H1 (cell line): ENCODE measurements around the gene PPID. TPM values are rescaled to one million over a fixed set of nuclear protein-coding genes. Genes with fewer than 3 reads are reported as not detected.

Experiments used
- CBX5 ChIP-seq: fragments of 300-800, 300-1000 bp; sonication (generic); IDR thresholded peaks from 2 replicates; pipeline ENCODE4 v1.7.1; 2016; ENCODE audit warnings: antibody characterized with exemption, low read length, low read depth
- SIX5 ChIP-seq: IDR thresholded peaks from 2 replicates; pipeline ENCODE4 v1.6.1; 2011; ENCODE audit warnings: mild to moderate bottlenecking, low read depth, low read length
- TAF7 ChIP-seq: optimal IDR thresholded peaks from 2 replicates; pipeline ENCODE3; 2011; ENCODE audit warnings: low read depth, mild to moderate bottlenecking, inconsistent platforms, low read length, moderate library complexity, borderline replicate concordance
- TBP ChIP-seq: IDR thresholded peaks from 2 replicates; pipeline ENCODE4 v1.6.1; 2011; ENCODE audit warnings: low read depth, low read length, improper control_type of control experiment
- polyA plus RNA-seq, 7 experiments: library from polyadenylated mRNA; depleted of rRNA in 3 of 7; stranded (reverse) in 5 of 7; unstranded in 2 of 7; fragments of >200 nt in 5 of 7; fragments of 200-250 nt in 2 of 7; gene quantifications; 1 replicate in 5 of 7; 2 replicates in 1 of 7; 4 replicates in 1 of 7; pipeline versions ENCODE4 v1.2.1 to v1.2.3, GENCODE V29; 2011 to 2013; ENCODE audit warnings: missing spikeins in 2 of 7, mixed read lengths in 2 of 7
- total RNA-seq: library from RNA; stranded (reverse); fragmentation: NEBNext Ultra II Directional; extraction: Animal tissue kit (Norgen Biotek cat#: 25700); gene quantifications from 2 replicates; pipeline ENCODE4 v1.2.1, GENCODE V29; 2021

PPID gene
- total and polyA plus RNA-seq, 2 of the 8 experiments (the other 6 are each of a cell fraction or from before 2014, with no cell fraction given), result 20.2 to 53.2 TPM

DNA sequence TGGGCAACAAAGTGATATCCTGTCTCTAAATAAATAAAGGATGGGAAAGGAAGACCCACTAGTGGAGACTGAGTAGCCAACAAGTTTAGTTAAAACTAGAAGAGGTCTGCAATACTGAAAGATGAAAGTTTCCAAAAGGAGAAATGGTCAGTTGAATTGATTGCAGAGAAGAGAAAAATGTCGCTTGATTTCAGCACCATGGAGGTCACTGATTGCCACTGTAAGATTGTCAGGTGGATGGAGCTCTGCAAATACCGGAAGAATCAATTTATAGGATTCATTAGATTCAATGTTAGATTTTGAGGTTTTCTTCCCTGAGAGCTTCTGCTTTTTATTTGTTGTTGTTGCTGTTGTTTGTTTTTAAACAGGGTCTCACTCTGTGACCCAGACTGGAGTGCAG lies 40.3 kb upstream of the PPID start (continued):
- no peak for TF ChIP-seq SIX5
- no peak for TF ChIP-seq CBX5
- no peak for TF ChIP-seq TBP
- no peak for TF ChIP-seq TAF7
